ENCODE results near the gene DCUN1D2. TPM values are rescaled to one million over a fixed set of nuclear protein-coding genes. Genes with fewer than 3 reads are reported as not detected.
"Not testable (repeated sequence)": the region's sequence is repeated elsewhere in the genome, so short reads cannot be mapped to it uniquely, and the experiment has no call there.

The DCUN1D2 gene
- total RNA-seq, 1 donor from 2014 or later, result 29.0 TPM

DNA sequence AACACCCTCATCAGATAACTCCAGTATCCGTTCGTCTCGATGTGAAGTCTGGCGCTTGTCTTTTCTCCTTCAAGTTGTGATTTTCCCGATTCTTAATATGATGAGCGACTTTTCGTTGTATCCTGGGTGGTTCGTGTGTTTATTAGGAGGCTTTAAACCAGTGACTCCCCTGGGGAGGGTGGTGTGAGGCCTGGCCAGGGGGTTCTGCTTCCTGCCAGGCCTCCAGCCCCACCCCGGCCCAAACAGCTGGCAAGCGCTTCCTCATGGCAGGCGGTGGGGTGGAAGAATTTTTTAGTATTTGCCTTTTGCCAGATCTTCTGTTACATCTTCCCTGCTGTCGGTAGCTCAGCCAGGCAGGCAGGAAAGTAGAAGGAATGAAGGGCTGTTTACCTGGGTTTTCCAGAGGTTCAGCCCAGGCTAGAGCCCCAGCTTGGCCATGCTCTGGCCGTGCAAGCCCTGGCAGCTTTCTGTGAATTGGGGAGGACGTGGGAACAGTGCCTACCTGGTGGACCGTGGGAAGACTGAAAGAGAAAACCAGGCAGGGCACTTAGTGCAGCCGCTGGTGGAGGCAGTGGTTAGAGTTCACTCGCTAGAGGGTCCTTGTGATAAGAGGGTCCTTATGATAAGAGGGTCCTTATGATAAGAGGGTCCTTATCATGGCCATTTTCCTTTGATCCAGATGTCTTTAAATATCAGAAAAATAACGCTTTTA lies 37.7 kb upstream of the DCUN1D2 start:
- Mint-ChIP-seq H3K27ac (ENCODE audit: unreplicated experiment) (peak overlapping the region; percentile 45), H3K9me3 (ENCODE audit: unreplicated experiment) (no peaks in the 10 kb centered on the region), H3K27me3 (ENCODE audit: unreplicated experiment) (no peaks in the 10 kb centered on the region), H3K36me3 (ENCODE audit: unreplicated experiment) (peaks cover 48% of the 10 kb centered on the region), H3K4me1 (ENCODE audit: unreplicated experiment) (peaks cover 2% of the 10 kb centered on the region), H3K4me3 (ENCODE audit: unreplicated experiment) (no peak overlapping the region)
- DNase-seq (ENCODE audit: extremely low spot score, unreplicated experiment), result peak; percentile 77
- TF ChIP-seq CTCF (IDR thresholded peaks at IDR 0.05), result no peak

- Mint-ChIP-seq H3K36me3 (ENCODE audit: unreplicated experiment) (peaks cover 52% of the 10 kb centered on the region), H3K4me3 (ENCODE audit: unreplicated experiment) (no peak overlapping the region), H3K27me3 (ENCODE audit: unreplicated experiment) (no peaks in the 10 kb centered on the region), H3K27ac (ENCODE audit: unreplicated experiment) (no peak overlapping the region), H3K4me1 (ENCODE audit: unreplicated experiment) (peaks cover 2% of the 10 kb centered on the region), H3K9me3 (ENCODE audit: unreplicated experiment) (no peaks in the 10 kb centered on the region)
- DNase-seq (ENCODE audit: extremely low spot score, unreplicated experiment), result peak; percentile 71
- TF ChIP-seq CTCF (IDR thresholded peaks at IDR 0.05), result no peak
These were observed 36.9 kb upstream of the DCUN1D2 start for GRCh38 chr13:113527272-113527958.

DNA sequence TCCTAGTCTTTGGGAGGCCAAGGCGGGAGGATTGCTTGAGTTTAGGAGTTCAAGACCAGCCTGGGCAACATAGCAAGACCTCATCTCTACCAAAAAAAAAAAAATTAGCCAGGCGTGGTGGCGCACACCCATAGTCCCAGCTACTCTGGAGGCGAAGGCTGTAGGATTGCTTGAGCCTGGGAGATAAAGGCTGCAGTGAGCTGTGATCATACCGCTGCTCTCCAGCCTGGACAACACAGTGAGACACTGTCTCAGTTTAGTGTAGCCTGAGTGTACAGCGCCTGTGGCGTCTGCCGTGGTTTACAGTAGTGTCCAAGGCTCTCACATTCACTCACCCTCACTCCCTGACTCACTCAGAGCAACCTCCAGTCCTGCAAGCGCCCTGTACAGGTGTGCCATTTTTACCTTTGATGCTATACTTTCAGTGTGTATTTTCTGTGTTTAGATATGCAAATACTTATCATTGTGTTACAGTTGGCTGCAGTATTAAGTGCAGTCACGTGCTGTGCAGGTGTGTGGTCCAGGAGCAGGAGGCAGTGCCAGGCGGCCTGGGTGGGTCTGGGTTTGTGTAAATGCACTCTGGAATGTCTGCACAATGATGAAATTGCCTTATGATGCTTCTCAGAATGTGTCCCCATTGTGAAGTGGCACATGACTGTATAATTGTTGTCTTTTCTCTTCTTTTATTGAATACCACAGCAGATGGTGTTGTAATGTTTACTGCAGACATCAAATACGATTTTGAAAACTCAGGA lies 36.1 kb upstream of the DCUN1D2 start:
- H3K27ac Mint-ChIP-seq (ENCODE audit: unreplicated experiment), result no peak overlapping the region
- no peaks in the 10 kb centered on the region for H3K9me3 Mint-ChIP-seq (ENCODE audit: unreplicated experiment)
- H3K4me3 Mint-ChIP-seq (ENCODE audit: unreplicated experiment), result no peak overlapping the region
- H3K36me3 Mint-ChIP-seq (ENCODE audit: unreplicated experiment), result peaks cover 57% of the 10 kb centered on the region
- no peak for TF ChIP-seq CTCF (IDR thresholded peaks at IDR 0.05)
- DNase-seq (ENCODE audit: extremely low spot score, unreplicated experiment), result peak; percentile 51
- H3K27me3 Mint-ChIP-seq (ENCODE audit: unreplicated experiment), result no peaks in the 10 kb centered on the region
- H3K4me1 Mint-ChIP-seq (ENCODE audit: unreplicated experiment), result peaks cover 2% of the 10 kb centered on the region

DNA sequence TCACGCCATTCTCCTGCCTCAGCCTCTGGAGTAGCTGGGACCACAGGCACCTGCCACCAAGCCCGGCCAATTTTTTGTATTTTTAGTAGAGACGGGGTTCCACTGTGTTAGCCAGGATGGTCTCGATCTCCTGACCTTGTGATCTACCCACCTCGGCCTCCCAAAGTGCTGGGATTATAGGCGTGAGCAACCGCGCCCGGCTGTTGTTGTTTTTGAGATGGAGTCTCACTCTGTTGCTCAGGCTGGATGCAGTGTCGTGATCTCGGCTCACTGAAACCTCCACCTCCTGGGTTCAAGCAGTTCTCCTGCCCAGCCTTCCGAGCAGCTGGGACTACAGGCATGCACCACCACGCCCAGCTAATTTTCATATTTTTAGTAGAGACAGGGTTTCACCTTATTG lies 31.9 kb upstream of the DCUN1D2 start:
- not testable (repeated sequence) for H3K27me3 Mint-ChIP-seq (ENCODE audit: unreplicated experiment); DNase-seq (ENCODE audit: extremely low spot score, unreplicated experiment); H3K27ac Mint-ChIP-seq (ENCODE audit: unreplicated experiment); H3K4me3 Mint-ChIP-seq (ENCODE audit: unreplicated experiment); H3K9me3 Mint-ChIP-seq (ENCODE audit: unreplicated experiment); H3K4me1 Mint-ChIP-seq (ENCODE audit: unreplicated experiment)
- H3K36me3 Mint-ChIP-seq (ENCODE audit: unreplicated experiment), result peaks cover 40% of the 10 kb centered on the region

GRCh38 chr13:113520571-113520970 lies 30.1 kb upstream of the DCUN1D2 start:
- Mint-ChIP-seq H3K27me3 (ENCODE audit: unreplicated experiment) (no peaks in the 10 kb centered on the region), H3K4me1 (ENCODE audit: unreplicated experiment) (peaks cover 2% of the 10 kb centered on the region), H3K4me3 (ENCODE audit: unreplicated experiment) (no peak overlapping the region), H3K27ac (ENCODE audit: unreplicated experiment) (no peak overlapping the region), H3K9me3 (ENCODE audit: unreplicated experiment) (no peaks in the 10 kb centered on the region), H3K36me3 (ENCODE audit: unreplicated experiment) (peaks cover 42% of the 10 kb centered on the region)
- no peak for TF ChIP-seq CTCF (IDR thresholded peaks at IDR 0.05)
- DNase-seq (ENCODE audit: extremely low spot score, unreplicated experiment), result peak; percentile 30

Data from osteocyte (in vitro differentiated cells).